Measurements from ENCODE around the gene RTEL1. TPM values are rescaled to one million over a fixed set of nuclear protein-coding genes. Genes with fewer than 3 reads are reported as not detected.
A peak's percentile ranks its signal among the peaks of the same experiment; 100 is the strongest.

The RTEL1 gene
- total RNA-seq, 2 donors from 2014 or later, result 41.8 to 51.8 TPM

DNA sequence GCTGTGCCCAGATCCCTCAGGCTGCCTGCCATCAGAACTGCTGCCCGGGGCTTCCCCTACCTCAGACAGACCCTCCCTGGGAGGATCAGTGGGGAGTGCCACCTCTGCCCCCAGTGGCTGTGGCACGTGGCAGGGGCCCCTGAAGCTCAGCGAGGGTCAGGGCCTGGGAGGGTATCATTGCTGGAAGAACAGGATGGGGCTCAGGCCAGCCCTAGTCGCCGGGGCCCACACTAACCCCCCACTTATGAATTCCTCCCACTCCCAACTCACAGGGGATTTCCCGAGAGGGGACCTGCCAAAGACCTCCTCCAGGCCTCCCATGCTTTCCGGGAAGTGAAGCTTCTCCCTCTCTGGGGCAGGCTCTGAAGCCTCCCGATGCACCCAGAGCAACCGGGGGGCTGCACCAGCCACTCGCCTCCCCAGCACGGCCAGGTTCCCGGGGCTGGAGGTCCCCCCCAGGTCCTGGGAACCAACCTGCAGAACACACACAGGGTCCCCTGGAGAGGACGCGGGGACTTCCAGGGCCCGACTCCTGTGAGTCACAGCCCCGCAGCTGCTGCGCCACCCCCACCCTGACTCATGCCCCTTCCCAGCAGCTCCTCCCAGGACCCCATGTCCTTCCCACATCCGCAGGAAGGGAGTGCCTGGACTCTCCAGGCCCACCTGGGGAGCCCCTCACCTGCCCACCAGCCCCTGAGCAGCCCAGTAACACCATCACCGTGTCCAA lies 40.8 kb downstream of the RTEL1 start:
- Mint-ChIP-seq H3K4me1 (no peaks in the 10 kb centered on the region), H3K36me3 (ENCODE audit: low read depth) (peaks cover 11% of the 10 kb centered on the region), H3K27me3 (no peaks in the 10 kb centered on the region), H3K4me3 (peak overlapping the region; percentile 54), H3K9me3 (no peaks in the 10 kb centered on the region), H3K27ac (peak overlapping the region; percentile 82)
- peak; percentile 88 for ATAC-seq (replicated peaks)

DNA sequence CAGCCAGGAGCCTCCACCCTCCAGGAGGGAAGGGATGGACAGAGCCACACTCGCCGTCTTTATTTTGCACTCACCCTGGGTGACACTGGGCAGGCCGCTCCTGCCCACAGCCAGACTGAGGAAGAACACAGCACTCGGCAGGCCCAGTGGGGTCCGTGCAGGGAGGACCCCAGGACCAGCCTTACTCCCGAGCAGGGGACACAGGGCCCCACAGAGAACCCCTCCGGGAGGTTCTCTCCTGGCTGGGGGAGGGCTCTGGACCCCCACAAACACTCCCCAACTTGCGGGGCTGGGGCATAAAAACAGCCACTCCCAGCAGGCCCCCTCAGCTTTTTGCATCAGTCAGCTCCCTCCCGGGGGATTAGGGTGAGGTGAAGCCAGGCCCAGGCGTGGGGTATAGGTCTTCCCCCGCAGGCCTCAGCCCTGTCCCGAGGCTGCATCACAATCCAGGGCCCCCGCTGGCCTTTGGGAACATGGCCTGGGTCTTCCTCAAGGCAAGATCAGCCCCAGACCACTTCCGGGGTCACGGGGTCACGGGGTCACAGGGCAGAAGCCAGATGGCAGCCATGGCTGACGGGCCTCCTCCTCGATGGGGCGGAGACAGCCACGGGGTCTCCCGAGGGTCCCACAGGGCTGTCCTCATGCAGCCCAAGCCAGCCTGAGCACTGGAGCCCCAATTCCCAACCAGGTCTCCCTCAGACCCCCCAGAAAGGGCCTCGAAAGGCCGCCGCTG lies 41.5 kb downstream of the RTEL1 start:
- H3K4me3 Mint-ChIP-seq, result peak overlapping the region; percentile 54
- no peaks in the 10 kb centered on the region for H3K27me3 Mint-ChIP-seq
- no peaks in the 10 kb centered on the region for H3K9me3 Mint-ChIP-seq
- H3K27ac Mint-ChIP-seq, result peak overlapping the region; percentile 82
- no peak for ATAC-seq (replicated peaks)
- H3K4me1 Mint-ChIP-seq, result no peaks in the 10 kb centered on the region
- H3K36me3 Mint-ChIP-seq (ENCODE audit: low read depth), result peaks cover 12% of the 10 kb centered on the region

DNA sequence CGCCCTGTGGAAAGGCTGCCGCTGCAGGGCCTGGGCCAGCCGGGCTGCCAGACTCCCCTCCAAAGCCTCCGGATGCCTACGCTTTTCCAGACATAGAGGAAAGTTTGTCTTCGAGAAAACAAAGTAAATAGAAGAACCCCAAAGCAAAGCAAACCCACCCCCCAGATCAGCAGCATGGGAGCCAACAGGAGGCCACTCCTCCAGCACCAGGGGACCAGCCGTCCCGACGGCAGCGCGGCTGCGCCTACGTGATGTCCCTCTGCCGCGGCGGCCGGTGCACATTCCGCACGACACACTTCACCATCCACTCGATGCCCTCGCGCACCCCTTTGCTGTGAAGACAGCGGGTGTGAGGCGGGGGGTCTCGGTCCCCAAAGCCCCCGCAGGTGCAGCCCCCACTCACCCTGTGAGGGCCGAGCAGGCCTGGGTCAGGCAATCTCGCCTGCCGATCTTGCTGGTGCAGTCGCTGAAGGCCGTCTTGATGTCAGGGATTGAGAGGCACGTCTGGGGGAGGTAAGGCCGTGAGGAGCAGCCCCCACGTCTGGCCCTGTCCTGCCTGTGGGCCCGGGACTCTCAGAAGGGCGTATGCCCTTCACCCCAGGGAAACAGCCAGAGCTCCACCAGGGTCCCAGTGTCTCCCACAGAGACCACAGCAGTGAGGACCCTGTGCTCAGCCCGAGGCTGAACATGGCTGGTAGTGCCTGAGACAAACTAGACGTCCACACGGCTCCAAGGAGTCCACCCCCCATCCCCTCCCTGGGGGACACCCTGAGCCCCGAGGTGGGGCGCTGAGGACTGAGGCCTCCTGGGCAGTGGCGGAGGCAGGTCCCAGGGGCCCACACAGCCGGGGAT lies 42.3 kb downstream of the RTEL1 start:
- Mint-ChIP-seq H3K9me3 (no peaks in the 10 kb centered on the region), H3K4me3 (no peak overlapping the region), H3K27me3 (no peaks in the 10 kb centered on the region), H3K36me3 (ENCODE audit: low read depth) (peaks cover 19% of the 10 kb centered on the region), H3K4me1 (no peaks in the 10 kb centered on the region), H3K27ac (no peak overlapping the region)
- no peak for ATAC-seq (replicated peaks)

DNA sequence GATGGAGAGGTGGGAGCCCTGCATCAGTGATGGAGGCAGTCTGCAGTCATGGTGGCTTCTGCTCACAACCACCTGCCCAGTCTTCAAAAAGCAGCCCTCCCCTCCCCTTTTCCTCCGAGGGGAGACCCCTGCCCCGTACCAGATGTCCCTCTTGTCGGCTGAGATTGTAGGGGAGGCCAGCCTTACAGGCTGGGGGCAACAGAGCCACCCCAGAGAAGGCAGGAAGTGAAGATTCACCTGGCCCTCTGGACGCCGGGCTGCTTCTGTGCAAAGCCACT lies 42.9 kb downstream of the RTEL1 start:
- H3K4me3 Mint-ChIP-seq, result no peak overlapping the region
- no peaks in the 10 kb centered on the region for H3K4me1 Mint-ChIP-seq
- H3K9me3 Mint-ChIP-seq, result no peaks in the 10 kb centered on the region
- no peak for ATAC-seq (replicated peaks)
- H3K27me3 Mint-ChIP-seq, result no peaks in the 10 kb centered on the region
- peaks cover 23% of the 10 kb centered on the region for H3K36me3 Mint-ChIP-seq (ENCODE audit: low read depth)
- peak overlapping the region; percentile 25 for H3K27ac Mint-ChIP-seq

DNA sequence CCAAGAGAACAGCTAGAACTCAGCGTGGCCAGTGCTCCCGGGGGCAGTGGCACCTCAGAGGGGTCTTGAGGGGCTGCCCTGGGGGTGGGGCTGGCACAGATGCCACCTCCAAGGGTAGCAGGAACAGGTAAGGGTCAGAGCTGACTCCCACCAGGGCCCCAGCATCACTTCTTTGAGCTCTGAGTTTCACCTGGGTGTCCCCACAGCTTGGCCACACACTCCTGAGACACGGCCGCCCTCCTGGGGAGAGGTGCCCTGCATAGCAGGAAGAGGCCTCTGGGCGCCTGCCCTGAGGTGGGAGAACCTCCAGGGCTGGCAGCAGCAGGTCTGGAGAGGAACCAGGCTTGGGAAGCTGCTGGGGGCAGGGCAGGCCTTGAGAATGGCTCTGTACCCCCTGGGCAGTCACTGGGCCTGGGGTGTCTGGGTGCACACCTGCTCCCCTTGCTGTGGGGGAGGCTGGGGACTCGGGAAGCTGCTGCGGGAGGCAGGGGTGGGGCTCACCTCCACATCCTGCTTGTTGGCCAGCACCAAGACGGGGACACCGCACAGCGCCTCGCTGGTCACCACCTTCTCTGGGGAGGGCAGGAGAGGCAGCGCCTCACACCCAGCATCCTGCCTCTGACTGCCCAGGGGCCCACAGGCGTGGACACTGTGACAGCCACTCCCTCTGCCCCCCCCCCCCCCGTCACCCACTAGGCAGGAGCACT lies 43.4 kb downstream of the RTEL1 start:
- no peaks in the 10 kb centered on the region for H3K9me3 Mint-ChIP-seq
- H3K36me3 Mint-ChIP-seq (ENCODE audit: low read depth), result peaks cover 28% of the 10 kb centered on the region
- no peak overlapping the region for H3K4me3 Mint-ChIP-seq
- H3K4me1 Mint-ChIP-seq, result no peaks in the 10 kb centered on the region
- peak overlapping the region; percentile 25 for H3K27ac Mint-ChIP-seq
- ATAC-seq (replicated peaks), result no peak
- H3K27me3 Mint-ChIP-seq, result no peaks in the 10 kb centered on the region

- no peaks in the 10 kb centered on the region for H3K9me3 Mint-ChIP-seq
- H3K4me1 Mint-ChIP-seq, result no peaks in the 10 kb centered on the region
- no peaks in the 10 kb centered on the region for H3K27me3 Mint-ChIP-seq
- peak overlapping the region; percentile 36 for H3K27ac Mint-ChIP-seq
- ATAC-seq (replicated peaks), result no peak
- no peak overlapping the region for H3K4me3 Mint-ChIP-seq
- H3K36me3 Mint-ChIP-seq (ENCODE audit: low read depth), result peaks cover 35% of the 10 kb centered on the region
Measured at GRCh38 chr20:63702036-63702665, 44.0 kb downstream of the RTEL1 start.

DNA sequence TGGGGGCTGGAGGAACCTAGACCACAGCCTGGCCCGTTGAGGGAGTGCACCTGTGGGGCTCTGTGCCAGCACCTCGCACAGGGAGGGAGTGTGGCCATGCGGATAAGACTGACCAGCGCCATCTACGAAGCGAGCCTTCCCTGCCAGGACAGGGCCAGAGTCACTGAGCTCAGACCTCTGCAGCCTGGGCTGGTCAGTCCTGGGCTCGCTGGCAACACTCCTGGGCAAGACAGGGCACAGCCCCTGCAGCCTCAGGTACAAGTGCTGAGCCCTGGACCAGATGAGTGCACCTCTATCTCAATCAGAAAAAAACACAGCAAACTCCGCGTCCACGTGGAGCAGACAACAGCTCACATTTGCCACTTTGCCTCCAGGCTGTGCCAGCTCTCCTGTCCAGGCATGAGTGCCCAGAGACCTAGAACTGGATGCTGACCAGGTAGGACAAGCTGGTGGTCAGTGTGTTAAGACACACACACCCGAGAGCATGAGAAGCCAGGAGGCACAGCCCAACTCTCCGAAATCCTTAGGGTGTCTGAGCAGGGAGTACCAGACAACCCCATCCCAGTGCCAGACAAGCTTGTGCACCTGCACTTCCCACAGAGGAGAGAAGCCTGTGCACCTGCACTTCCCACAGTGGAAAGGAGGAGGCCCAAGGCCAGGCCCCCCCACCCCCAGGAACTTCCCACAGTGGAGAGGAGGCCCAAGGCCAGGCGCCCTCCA lies 44.8 kb downstream of the RTEL1 start:
- ATAC-seq (replicated peaks), result no peak
- Mint-ChIP-seq H3K27me3 (no peaks in the 10 kb centered on the region), H3K4me3 (no peak overlapping the region), H3K9me3 (no peaks in the 10 kb centered on the region), H3K4me1 (no peaks in the 10 kb centered on the region), H3K36me3 (ENCODE audit: low read depth) (peaks cover 35% of the 10 kb centered on the region), H3K27ac (peak overlapping the region; percentile 36)

DNA sequence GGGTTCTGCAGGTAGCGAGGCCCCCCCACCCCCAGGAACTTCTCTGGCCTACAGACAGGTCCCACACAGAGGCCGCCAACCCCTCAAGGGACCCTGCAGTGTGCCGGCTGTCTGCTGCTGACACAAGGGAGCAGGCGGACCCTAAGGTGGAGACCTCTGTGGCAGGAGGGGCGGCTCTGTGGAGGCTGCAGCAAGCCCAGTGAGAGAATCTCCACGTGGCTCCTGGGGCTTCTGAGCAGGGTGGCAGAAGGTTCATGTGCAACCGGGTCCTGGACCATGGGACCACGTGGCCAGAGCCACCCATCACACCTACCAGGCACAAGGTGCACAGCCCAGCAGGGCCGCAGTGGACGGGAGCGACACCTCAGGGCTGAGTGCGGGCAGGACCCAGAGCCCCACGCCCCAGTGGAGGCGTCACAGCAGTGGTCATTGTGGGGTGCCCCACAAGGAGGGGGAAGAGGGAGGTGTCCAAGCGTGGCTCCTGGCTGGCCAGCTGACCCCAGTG lies 45.4 kb downstream of the RTEL1 start:
- Mint-ChIP-seq H3K4me1 (peaks cover under 1% of the 10 kb centered on the region), H3K4me3 (no peak overlapping the region), H3K36me3 (ENCODE audit: low read depth) (peaks cover 38% of the 10 kb centered on the region), H3K27me3 (no peaks in the 10 kb centered on the region), H3K9me3 (no peaks in the 10 kb centered on the region), H3K27ac (no peak overlapping the region)
- no peak for ATAC-seq (replicated peaks)

DNA sequence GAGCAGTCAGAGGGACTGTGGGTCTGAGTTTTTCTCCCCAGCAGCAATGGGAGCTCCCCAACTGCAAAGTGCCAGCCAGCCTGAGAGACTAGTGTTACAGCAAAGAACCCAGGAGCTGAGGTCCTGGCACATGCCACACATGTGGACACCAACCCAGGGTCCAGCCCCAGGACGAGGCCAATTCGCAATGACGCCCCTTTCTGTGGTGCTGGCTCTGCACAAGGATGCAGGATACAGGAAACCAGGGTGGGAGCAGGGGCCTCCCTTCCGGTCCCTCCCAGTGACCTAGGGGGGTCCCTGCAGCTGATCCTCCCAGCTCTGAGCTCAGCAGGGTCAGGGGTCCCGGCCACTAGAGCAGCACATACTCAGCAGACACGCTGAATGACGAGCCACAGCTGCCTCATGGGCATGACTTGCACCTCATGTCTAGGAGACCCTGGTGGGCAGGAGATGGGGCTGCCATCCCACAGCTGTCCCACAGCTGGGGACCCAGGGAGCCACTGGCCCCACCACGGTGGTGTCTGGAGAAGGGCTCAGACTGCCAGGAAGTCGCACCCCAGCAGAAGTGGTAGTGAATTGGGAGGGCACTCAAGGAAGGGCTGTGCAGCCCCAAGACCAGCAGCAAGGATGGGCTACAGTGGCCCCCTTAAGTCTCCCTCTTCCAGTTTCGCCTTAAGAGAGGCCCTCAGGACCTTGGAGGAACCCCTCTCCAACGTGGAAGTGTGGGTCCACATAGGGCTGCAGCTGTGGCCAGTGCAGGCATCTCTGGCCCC lies 46.0 kb downstream of the RTEL1 start:
- no peak for ATAC-seq (replicated peaks)
- Mint-ChIP-seq H3K27ac (no peak overlapping the region), H3K4me1 (peaks cover 5% of the 10 kb centered on the region), H3K4me3 (no peak overlapping the region), H3K27me3 (no peaks in the 10 kb centered on the region), H3K36me3 (ENCODE audit: low read depth) (peaks cover 44% of the 10 kb centered on the region), H3K9me3 (no peaks in the 10 kb centered on the region)

DNA sequence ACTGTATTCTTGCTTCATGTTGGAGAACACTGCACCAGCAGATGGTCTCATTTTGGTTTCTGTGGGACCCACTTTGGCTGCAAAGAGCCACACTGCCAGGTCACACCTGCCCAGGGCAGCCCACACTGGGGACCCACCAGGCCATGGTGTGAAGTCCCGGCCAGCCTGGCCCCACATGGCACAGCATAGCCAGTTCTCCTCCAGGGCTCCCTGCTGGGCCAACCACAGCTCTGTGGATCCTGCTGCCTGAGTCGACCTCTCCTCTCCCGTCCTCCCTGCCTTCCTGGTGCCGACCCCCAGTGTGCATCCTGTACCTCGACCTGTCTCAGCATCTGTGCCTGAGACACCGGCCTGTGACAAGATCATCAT lies 46.6 kb downstream of the RTEL1 start:
- Mint-ChIP-seq H3K27me3 (no peaks in the 10 kb centered on the region), H3K36me3 (ENCODE audit: low read depth) (peaks cover 47% of the 10 kb centered on the region), H3K4me1 (peaks cover 5% of the 10 kb centered on the region), H3K27ac (peak overlapping the region; percentile 89), H3K4me3 (no peak overlapping the region), H3K9me3 (no peaks in the 10 kb centered on the region)
- ATAC-seq (replicated peaks), result no peak

GRCh38 chr20:63705232-63706026 lies 47.3 kb downstream of the RTEL1 start:
- Mint-ChIP-seq H3K27ac (peak overlapping the region; percentile 89), H3K4me3 (peak overlapping the region; percentile 95), H3K27me3 (no peaks in the 10 kb centered on the region), H3K9me3 (no peaks in the 10 kb centered on the region), H3K36me3 (ENCODE audit: low read depth) (peaks cover 52% of the 10 kb centered on the region), H3K4me1 (peaks cover 6% of the 10 kb centered on the region)
- no peak for ATAC-seq (replicated peaks)

GRCh38 chr20:63706027-63706695 lies 48.0 kb downstream of the RTEL1 start:
- peaks cover 59% of the 10 kb centered on the region for H3K36me3 Mint-ChIP-seq (ENCODE audit: low read depth)
- H3K4me1 Mint-ChIP-seq, result peaks cover 14% of the 10 kb centered on the region
- ATAC-seq (replicated peaks), result no peak

More at GRCh38 chr20:63706027-63706695, 48.0 kb downstream of the RTEL1 start:
- peak overlapping the region; percentile 89 for H3K27ac Mint-ChIP-seq
- H3K9me3 Mint-ChIP-seq, result no peaks in the 10 kb centered on the region
- H3K4me3 Mint-ChIP-seq, result peak overlapping the region; percentile 95
- no peaks in the 10 kb centered on the region for H3K27me3 Mint-ChIP-seq

Measured in activated T-helper 17 cell treated with anti-CD3 and anti-CD28 coated beads, Interleukin-2, amount 50 U/mL, for 72 hours (primary cell).